Activated CD4-positive, alpha-beta T cell treated with anti-CD3 and anti-CD28 coated beads, Interleukin-2, amount 50 U/mL, for 1 hour (primary cell): ENCODE measurements around the gene KLHL21.
A peak's percentile ranks its signal among the peaks of the same experiment; 100 is the strongest.
"Not testable (repeated sequence)": the region's sequence is repeated elsewhere in the genome, so short reads cannot be mapped to it uniquely, and the experiment has no call there.

Source experiments
- DNase-seq: peaks from one replicate; pipeline ENCODE4 v3.0.0-alpha.2; 2020

The KLHL21 gene

DNA sequence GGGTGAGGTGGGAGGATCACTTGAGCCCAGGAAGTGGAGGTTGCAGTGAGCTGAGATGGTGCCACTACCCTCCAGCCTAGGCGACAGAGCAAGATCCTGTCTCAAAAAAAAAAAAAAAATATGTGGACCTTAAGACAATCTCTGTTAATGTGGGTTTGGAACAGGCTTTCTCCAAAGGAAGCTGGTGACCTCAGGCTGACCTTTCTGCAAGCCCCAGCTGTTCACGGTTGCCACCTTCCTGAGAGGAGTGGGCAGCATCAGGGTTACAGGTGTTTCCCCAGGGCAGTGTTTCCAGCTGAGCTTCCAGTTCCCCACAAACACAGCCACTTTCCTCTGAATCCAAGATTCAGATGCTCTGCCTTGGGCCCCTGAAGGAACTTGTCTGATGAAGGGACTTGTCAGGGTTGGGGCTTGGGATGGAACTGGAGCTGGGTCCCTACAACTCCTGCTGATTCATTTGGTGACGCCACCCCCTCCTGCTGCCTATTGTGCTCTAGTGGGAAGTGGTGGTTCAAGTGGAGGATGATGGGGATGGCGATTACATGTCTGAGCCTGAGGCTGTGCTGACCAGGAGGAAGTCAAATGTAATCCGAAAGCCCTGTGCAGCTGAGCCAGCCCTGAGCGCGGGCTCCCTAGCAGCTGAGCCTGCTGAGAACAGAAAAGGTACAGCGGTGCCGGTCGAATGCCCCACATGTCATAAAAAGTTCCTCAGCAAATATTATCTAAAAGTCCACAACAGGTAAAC, 20.9 kb downstream of the KLHL21 start:
- no peak for DNase-seq

DNA sequence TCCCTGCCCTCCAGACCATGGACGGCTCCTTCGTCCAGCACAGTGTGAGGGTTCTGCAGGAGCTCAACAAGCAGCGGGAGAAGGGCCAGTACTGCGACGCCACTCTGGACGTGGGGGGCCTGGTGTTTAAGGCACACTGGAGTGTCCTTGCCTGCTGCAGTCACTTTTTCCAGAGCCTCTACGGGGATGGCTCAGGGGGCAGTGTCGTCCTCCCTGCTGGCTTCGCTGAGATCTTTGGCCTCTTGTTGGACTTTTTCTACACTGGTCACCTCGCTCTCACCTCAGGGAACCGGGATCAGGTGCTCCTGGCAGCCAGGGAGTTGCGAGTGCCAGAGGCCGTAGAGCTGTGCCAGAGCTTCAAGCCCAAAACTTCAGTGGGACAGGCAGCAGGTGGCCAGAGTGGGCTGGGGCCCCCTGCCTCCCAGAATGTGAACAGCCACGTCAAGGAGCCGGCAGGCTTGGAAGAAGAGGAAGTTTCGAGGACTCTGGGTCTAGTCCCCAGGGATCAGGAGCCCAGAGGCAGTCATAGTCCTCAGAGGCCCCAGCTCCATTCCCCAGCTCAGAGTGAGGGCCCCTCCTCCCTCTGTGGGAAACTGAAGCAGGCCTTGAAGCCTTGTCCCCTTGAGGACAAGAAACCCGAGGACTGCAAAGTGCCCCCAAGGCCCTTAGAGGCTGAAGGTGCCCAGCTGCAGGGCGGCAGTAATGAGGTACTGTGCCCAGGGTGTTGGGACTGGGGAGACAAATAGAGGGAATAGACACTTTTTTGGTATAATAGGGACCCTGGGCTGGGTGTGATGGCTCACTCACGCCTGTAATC, 21.9 kb downstream of the KLHL21 start:
- DNase-seq: no peak

DNA sequence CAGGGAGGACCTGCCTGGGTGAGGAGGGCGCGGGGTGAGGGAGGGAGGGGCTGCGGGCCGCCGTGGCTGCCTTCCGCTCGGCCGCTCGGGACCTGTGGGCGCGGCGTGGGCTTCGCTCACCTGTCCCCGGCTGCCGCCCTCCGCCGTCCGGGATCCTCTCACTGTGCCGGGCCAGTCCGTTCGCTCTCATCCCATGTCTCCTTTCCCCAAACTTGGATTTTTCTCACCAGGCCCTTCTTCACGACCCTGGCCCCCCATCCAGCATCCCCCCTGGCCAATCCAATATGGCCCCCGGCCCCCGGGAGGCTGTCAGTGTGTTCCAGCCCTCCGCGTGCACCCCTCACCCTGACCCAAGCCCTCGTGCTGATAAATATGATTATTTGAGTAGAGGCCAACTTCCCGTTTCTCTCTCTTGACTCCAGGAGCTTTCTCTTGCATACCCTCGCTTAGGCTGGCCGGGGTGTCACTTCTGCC, 22.5 kb downstream of the KLHL21 start:
- no peak for DNase-seq

DNA sequence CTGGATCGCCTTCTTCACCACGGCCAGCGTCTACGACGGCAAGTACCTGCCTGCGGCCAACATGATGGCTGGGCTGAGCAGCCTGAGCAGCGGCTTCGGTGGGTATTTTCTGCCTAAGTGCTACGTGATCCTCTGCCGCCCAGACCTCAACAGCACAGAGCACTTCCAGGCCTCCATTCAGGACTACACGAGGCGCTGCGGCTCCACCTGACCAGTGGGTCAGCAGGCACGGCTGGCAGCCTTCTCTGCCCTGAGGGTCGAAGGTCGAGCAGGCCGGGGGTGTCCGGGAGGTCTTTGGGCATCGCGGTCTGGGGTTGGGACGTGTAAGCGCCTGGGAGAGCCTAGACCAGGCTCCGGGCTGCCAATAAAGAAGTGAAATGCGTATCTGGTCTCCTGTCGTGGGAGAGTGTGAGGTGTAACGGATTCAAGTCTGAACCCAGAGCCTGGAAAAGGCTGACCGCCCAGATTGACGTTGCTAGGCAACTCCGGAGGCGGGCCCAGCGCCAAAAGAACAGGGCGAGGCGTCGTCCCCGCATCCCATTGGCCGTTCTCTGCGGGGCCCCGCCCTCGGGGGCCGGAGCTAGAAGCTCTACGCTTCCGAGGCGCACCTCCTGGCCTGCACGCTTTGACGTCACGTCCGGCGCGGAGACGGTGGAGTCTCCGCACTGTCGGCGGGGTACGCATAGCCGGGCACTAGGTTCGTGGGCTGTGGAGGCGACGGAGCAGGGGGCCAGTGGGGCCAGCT, 23.1 kb downstream of the KLHL21 start, which contains the start of gene ZBTB48:
ZBTB48 (plus strand) TSS at position 621 of the 745 bp plus-strand sequence. CDS start 616 bp downstream, outside the sequence.
- peak; percentile 96 for DNase-seq

DNA sequence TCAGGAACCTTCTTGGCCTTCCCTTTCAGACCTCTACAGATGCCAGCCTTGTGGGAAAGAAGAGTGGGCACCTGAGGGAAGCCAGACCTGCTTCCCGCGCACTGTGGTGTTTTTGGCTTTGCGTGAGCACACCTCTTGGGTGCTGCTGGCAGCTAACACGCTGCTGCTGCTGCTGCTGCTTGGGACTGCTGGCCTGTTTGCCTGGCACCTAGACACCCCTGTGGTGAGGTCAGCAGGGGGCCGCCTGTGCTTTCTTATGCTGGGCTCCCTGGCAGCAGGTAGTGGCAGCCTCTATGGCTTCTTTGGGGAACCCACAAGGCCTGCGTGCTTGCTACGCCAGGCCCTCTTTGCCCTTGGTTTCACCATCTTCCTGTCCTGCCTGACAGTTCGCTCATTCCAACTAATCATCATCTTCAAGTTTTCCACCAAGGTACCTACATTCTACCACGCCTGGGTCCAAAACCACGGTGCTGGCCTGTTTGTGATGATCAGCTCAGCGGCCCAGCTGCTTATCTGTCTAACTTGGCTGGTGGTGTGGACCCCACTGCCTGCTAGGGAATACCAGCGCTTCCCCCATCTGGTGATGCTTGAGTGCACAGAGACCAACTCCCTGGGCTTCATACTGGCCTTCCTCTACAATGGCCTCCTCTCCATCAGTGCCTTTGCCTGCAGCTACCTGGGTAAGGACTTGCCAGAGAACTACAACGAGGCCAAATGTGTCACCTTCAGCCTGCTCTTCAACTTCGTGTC, 23.9 kb downstream of the KLHL21 start:
- DNase-seq: no peak

DNA sequence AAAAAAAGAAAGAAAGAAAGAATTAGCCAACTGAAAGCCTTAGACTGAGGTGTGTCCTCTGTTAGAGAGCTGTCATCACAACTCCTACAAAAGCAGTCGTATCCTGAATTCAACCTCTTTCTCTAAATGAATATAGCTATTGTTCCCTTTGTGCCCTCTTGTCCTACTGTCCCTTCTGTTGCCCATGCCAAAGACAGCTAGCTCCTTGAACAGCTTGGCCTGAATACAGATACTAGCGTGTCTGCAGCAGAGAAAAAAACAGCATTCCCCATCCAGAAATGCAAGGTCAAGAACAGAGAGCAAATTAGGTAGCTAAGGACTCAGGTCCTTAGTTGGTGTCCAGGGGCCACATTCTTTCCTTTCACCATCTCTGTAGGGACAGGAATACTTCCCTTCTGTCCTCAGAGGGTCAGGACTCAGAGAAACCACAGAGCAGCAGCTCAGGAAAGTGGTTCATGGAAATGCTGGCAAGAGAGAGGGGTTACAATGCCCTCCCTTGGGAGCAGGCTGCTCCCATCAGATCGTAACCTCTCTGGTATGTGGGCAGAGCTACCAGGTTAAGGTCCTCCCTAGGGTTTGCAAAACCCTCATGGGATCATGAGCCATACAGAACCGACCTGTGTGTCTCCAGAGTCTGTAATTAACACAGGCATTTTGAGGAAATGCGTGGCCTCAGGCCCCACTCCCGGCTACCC, 24.7 kb downstream of the KLHL21 start:
- DNase-seq: no peak

DNA sequence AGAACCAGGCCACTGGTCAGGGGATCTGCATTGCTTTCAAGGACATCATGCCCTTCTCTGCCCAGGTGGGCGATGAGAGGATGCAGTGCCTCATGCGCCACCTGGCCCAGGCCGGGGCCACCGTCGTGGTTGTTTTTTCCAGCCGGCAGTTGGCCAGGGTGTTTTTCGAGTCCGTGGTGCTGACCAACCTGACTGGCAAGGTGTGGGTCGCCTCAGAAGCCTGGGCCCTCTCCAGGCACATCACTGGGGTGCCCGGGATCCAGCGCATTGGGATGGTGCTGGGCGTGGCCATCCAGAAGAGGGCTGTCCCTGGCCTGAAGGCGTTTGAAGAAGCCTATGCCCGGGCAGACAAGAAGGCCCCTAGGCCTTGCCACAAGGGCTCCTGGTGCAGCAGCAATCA, 27.9 kb downstream of the KLHL21 start:
- DNase-seq: no peak

DNA sequence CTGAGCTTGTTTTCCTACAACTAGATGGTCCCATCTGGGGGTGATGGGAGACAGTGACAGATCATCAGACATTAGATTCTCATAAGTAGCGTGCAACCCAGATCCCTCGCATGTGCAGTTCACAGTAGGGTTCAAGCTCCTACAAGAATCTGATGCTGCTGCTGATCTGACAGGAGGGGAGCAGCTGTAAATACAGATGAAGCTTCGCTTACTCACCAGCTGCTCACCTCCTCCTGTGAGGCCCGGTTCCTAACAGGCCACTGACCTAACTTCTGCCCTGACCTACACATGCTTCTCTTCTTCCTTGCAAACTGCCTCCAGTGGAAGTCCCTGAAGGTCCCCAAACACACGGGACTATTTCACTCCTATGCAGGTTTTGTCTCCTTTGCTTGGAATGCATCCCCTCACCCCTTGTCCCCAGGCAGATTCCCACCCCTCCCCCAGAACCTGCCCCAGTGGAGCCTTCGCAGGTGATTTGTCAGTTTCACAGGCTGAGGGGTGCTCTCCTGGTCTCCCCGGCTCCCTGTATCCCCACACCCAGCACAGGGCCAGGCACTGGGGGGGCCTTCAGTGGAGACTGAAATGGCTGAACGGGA, 28.5 kb downstream of the KLHL21 start:
- no peak for DNase-seq

DNA sequence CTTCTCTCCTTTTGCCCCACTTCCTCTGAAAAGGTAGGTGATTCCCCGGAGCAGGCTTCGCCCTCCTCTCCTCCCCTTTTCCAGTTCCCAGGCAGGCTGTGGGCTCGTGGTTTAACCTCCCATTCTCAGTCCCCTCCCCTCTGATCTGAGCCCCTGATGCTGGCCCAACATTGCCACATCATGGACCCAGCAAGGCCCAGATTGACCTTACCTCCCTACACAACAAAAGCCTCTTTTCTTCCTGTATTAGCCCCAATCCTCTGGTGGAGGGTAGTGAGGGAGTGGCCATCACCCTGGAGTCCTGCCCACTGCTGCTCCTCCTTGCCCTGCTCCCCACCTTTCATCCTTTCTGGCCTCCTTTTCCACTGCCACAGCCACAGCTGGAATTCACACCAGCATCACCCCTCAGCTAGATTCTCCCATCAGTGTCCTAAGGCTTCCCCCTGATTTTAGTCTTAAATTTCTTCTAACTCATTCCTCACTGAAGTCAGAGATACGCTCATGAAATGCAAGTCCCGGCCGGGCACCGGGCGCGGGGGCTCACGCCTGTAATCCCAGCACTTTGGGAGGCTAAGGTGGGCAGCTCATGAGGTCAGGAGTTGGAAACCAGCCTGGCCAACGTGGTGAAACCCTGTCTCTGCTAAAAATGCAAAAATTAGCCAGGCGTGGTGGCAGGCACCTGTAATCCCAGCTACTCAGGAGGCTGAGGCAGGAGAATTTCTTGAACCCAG, 29.9 kb downstream of the KLHL21 start:
- DNase-seq: no peak

DNA sequence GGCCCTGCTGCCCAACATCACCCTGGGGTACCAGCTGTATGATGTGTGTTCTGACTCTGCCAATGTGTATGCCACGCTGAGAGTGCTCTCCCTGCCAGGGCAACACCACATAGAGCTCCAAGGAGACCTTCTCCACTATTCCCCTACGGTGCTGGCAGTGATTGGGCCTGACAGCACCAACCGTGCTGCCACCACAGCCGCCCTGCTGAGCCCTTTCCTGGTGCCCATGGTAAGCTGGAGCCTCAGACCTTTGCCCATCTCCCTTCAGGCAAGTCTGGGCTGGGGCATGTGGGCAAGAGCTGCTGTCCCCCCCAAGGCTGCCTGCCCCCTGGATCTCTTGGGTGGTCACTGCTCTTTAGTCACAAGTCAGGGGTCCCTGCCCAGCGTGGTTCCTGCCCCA, 31.7 kb downstream of the KLHL21 start:
- no peak for DNase-seq

DNA sequence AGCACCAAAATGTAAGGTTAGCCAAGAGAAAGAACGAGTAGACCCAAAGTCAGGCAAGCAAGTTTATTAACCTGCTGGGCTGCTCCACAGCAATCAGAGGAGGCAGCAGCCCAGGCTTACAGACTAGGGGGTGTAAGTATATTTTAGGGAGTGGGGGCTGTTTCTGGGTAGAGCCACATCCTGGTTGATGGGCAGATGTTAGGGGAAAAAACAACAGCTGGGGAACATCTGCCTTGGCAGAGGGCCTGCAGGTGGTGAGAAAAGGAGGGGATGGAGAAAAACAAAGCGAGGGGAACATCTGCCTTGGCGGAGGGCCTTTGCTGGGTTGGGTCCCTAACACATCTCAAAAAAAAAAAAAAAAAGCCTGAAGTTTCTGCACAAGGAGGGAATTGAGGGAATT, 32.6 kb downstream of the KLHL21 start:
- DNase-seq: no peak

DNA sequence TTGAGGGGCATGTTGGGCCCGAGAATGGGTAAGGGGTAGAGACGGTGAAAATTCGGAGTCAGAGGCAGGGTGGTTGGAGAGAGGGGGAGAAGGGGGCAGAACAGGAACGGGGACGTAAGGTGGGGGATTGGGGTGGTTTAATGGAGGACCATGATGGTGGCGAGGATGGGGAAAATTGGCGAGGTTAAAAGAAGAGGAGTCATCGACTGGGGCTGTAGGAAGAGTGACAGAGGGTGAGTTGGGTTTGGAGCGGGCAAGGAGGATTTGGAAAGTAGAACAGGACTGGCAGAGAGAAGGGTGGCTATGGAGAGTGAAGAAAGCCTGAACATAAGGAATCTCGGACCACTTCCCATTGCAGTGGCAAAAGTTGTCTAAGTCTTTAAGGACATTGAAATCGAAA, 33.6 kb downstream of the KLHL21 start:
- no peak for DNase-seq

DNA sequence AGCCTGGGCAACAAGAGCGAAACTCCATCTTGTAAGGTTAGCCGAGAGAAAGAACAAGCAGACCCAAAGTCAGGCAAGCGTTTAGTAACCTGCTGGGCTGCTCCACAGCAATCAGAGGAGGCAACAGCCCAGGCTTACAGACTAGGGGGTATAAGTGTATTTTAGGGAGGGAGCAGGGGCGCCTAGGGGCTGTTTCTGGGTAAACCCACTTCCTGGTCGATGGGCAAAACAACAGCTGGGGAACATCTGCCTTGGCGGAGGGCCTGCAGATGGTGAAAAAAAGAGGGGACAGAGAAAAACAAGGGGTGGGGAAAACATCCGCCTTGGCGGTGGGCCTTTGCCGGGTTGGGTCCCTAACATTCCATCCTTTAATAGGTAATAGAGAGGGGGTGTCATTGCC, 42.4 kb downstream of the KLHL21 start:
- no peak for DNase-seq

DNA sequence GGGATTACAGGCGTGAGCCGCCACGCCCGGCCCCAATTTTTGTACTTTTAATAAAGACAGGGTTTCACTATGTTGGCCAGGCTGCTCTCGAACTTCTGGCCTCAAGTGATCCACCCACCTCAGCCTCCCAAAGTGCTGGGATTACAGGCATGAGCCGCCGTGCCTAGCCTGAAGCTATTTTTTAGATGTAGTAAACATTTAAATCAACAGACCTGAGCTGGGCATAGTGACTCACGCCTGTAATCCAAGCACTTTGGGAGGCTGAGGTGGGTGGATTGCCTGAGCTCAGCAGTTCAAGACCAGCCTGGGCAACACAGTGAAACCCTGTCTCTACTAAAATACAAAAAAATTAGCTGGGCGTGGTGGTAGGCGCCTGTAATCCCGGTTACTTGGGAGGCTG, 43.5 kb downstream of the KLHL21 start:
- not testable (repeated sequence) for DNase-seq

DNA sequence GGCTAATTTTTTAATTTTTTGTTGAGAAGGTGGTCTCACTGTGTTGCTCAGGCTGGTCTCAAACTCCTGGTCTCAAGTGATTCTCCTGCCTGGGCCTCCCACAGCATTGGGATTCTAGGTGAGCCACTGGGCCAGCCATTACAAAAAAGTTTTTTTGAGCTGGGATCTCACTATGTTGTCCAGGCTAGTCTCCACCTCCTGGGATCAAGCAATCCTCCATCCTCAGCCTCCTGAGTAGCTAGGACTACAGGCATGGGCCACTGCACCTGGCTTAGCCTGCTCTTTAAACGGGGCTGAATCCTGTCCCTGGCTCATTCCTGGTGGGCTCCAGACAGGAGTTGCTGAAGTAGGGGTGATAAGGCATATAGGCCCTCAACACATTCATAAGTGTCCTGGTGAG, 45.1 kb downstream of the KLHL21 start:
- no peak for DNase-seq

DNA sequence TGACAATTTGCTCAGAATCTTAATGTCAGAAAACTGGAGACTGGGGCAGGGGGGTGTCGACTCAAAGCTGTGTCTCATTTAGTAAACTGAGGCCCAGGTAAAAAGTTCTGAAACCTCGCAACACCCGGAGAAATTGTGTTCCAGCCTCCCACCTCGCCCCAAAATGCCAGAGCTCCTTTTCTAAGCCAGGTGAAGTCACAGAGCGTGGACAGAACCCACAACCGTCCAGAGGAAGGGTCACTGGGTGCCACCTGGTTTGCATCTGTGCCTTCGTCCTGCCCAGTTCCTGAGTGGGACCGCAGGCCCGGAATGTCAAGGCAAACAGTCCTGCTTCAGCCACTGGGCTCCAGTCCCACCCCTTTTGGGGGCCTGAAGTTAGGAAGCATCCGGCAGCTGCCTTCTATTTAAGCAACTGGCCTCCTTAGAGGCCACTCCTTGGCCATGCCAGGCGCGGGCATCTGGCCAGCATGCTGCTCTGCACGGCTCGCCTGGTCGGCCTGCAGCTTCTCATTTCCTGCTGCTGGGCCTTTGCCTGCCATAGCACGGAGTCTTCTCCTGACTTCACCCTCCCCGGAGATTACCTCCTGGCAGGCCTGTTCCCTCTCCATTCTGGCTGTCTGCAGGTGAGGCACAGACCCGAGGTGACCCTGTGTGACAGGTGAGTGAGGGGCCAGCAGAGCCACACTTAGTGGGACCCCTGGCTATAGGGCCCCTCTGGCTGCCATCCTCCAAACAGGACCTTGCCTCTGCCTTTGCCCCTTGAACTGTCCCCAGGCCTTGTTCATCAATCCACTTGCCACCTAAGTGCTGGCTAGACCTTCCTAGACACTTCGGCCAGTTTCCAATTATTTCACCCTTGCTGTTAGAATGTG, 47.5 kb downstream of the KLHL21 start, which contains the start of gene TAS1R1:
TAS1R1 (plus strand) TSS at position 401 of the 872 bp plus-strand sequence; CDS start at position 468, 67 bp downstream.
- DNase-seq: no peak

DNA sequence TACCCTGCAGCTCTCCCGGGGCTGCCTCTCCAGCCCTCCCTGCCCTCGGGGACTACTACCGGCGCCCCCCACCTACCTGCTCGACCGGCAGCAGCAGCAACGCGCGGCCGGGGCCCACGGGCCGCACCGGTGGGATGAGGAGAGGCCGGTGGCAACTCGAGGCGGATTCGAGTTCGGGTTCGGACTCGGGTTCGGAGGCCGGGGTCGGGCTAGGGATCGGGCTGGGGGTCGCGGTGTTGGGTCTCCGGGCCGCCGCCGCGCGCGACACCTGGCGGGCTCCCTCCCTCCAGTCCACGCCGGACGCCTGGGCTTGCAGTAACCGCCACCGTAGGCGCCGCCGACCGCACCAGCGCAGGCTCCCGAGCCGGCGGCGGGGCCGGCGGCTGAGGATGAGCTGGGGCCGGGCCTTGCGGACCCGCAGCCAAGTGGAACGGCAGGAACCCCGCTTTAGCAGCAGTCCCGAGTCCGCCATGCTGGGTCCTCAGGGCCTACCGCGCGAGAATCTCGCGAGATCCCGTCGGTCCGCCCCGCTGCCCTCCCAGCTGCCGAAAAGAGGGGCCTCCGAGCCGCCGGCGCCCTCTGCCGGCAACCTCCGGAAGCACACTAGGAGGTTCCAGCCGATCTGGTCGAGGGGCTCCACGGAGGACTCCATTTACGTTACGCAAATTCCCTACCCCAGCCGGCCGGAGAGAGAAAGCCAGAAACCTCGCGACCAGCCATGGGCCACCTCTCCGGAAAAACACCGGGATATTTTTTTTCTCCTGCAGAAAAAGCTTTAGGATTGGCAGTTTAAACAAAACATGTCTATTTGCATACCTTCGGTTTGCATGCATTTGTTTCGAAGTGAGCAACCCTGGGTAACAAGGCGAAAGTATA, 48.4 kb downstream of the KLHL21 start, which contains the start of gene NOL9:
NOL9 (minus strand) TSS at position 483 of the 876 bp plus-strand sequence; CDS start at position 472, 11 bp downstream.
- DNase-seq: peak; percentile 94

DNA sequence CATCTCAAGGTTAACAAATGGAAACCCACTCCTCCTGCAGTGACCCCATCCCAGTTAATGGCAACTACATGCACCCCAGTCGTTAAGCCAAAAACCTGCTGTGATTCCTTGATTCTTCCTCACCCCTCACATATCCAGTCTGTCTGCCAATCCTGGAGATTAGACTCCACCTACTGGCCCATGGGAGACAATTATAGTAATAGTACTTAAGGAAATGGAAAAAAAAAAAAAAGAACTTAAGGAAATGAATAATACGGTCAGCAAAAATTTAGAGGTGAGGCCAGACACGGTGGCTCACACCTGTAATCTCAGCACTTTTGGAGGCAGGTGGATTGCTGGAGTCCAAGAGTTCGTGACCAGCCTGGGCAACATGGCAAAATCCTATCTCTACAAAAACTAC, 55.4 kb downstream of the KLHL21 start:
- no peak for DNase-seq
